A172 (cell line): ENCODE measurements around the gene UTP20. TPM values are rescaled to one million over a fixed set of nuclear protein-coding genes. Genes with fewer than 3 reads are reported as not detected.

Source experiments
- DNase-seq: peaks from one replicate; pipeline ENCODE4 v3.0.0-alpha.2; 2015; ENCODE audit warnings: low spot score
- total RNA-seq: library from RNA; depleted of rRNA; stranded (reverse); fragments of >200 nt; shearing (Covaris generic); gene quantifications from 2 replicates; pipeline ENCODE4 v1.2.3, GENCODE V29; 2014; rRNA removed

Gene UTP20
- 21.7 and 23.2 TPM in 2 replicates for total RNA-seq

DNA sequence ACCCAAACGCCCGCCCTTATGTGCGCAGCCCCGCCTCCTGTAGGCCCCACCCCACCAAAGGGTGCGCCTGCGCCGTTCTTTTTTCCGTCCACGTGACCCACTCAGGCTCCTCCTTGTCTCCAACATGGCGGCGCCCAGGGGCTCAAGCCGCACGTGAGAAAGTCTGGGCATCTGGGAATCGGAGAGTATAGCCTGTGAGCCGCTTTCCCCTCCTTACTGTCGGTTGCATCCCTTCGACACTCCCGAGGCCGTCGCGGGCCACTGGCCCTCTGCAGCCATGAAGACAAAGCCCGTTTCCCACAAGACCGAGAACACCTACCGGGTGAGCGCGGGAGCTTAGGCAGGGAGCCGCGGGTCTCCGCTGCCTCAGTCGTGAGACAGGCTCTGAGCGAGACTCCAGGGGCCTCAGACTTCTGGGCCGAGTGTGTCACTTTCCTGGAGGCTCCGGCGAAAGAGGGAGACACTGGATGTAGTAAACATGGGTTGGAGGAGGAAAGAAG lies at the start of gene UTP20:
TSS of gene UTP20 (plus strand) at position 100 of the 500 bp plus-strand sequence. CDS start at position 278, 178 bp downstream.
- DNase-seq, result peak; percentile 71

DNA sequence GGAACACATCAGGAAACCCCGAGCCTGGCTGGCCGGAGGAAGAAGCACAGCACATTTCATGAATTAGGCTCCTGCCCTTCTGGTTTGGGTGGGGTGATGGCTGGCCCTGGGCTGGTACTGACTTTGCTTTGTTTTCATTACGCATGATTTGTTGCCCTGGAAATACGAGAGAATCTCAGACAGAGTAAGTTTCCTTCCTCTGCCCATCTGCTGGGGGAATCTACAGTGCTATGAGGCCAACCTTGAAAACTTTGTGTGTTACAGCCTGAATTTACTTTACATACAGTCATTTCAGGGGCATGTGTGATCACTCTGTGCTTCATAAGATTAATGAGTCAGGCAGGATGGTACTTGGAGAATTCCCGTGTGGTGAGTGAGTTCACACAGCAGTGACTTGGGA lies 49.4 kb upstream of the UTP20 start:
- peak; percentile 37 for DNase-seq

DNA sequence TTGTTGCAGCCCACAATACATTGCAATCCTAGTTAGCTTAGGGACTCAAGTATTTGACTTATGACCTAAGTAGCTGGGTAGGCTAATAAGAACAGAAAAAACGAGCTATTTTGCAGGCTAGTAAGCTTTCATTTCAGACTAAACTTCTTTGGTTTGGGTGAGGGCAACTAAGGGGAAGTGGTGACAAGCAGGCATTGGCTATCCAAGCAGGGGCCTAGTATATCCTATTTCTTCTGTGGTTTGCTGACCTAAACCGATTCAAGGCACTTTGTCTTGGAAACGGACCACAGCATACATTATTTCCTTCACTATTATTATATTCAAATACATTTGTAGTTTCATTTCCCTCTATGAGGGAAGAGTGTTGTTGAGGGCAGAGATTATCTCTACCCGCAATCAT lies 48.3 kb upstream of the UTP20 start:
- no peak for DNase-seq

DNA sequence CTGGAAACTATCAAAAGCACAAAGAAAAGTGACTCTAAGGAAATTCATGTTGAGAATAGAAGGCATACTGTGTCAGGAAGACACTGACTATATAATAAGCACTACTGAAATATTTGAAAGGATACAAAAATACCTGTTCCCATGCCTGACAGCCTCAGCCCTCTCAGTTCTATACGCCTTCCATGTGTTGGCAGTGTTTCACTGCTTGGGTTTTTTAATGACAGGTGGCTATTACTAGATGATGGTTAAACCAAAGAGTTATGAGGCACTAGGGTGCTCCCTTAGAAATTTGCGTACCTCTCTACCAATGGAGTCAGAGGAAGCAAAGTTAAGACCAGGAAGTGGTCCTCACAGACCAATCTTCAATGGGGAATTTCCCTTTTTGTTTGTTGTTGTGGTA lies 44.2 kb upstream of the UTP20 start:
- DNase-seq, result no peak

DNA sequence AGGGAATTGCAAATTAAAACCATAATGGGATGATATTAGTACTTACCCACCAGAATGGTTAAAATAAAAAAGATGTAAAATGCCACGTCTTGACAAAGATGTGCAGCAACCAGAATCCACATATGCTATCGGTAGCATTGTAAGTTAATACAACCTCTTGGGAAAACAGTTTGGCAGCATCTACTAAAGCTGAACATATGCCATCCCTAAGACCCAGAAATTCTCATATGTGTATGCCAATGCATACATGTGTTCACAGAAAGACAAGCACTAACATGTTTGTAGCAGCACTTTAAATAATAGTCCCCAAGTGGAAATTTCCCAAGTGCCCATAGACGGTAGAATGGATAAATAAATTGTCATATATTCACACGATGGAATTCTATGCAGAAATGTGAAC lies 41.6 kb upstream of the UTP20 start:
- DNase-seq, result no peak

DNA sequence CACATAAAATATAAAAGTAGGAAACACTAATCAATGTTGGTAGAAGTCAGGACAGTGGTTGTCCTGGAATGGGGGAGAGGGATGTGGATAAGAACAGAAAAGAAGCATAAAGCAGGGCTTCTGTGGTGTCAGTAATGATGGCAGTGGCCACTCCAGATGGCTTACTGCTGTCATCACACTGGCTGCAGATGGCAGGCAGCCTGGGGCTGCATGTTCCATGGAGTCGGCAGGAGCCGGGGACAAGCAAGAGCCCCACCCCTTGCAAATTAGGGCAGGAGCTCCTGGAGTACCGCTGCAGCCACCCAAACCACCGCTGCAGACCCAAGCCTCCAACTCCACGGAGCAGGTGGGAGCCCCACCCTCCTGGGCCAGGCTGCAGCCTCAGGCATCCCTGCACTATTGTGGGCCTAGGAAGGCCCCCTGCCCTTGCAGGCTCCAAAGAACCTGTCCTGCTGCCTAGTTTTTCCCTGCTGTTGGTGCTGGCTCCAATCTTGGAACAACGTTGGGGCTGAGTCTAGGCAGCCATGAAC lies 41.0 kb upstream of the UTP20 start:
- no peak for DNase-seq

DNA sequence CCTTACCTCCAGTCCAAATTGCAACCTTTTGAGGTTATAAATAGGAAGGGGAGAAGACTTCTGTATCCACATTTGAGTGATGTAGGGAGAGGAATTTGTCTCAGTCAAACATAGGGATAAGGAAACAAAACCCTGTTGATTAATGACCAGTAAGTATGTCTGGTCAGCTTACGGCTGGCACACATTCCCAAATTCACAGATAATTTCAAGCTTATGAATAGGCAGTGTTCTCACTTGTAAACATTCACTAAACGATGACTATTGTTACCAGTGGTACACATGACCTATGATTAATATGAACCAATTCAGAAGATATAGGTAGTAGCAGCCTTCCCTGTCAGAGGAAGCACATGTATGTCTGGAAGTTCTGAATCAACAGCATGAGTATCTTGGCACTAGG lies 36.8 kb upstream of the UTP20 start:
- no peak for DNase-seq

DNA sequence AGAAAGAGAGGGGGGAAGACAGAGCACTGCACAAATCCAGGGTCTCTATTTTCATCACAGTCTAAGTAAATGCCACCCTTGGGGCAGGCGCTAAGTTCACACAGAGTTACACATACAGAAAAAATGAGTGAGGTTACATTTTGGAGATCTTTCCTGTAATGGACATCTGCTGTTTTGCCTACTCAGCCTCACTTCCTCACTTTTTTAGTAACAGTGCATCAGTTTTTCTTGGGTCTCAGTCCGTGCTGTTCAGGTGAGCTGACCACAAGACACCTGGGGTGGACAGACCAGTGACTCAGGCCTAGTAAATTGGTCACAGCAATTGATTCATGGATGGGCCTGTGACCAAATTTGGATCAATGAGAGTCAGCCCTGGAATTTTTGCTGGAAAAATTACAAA lies 36.3 kb upstream of the UTP20 start:
- no peak for DNase-seq

DNA sequence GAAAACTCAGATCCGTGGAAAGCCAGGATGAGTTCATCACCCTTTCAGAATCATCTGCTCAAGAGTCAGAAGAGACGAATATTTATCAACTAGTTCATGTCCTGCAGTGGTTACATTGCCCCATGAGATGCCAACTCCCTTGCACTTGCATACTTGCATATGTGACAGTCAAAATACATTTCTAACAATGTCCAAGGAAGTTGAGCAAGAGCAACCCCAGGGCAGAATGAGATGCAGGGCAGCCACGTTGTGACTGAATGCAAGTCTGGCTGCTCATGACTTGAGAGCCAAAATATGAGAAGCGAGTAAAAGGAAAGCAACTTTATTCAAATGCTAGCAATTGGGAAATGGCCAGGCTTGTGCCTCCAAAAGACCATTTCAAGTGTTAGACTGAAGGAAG lies 23.6 kb upstream of the UTP20 start:
- DNase-seq, result no peak

DNA sequence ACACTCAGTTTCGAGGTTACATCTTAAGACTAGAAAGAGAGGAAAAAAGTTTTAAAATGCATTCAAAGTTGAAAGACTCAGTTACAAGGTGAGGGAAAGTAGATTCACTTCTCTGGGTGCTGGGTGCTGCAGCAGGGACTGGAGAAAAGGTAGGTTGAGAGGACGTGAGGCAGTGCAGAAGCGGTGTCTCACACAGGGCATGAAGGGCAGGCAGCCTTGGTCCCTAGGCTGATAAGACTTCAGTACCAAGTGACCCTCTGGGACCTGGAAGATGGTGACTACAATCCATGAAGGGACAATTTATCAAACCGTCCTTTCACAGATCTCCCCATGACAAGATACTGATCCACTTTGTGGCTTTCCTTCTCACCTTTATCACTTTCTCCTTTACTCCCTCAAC lies 22.5 kb upstream of the UTP20 start:
- no peak for DNase-seq

DNA sequence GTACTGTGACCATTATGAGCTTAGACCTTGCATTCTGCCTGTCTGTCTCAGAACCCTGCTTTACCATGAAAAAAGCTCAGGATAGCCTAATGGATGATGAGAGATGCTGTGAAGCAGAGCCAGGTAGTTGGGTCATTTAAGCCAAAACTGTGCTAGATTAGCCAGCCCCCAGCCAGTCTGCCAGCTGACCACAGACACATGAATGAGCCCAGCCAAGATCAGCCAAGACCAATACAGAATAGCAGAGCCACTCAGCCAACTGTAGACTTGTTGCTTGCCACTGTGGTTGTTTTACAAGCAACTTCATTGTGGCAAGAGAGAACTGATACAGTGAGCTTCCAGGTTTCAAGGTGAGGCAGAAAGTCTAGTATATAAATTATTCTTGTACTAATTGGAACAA lies 12.8 kb upstream of the UTP20 start:
- DNase-seq, result no peak

DNA sequence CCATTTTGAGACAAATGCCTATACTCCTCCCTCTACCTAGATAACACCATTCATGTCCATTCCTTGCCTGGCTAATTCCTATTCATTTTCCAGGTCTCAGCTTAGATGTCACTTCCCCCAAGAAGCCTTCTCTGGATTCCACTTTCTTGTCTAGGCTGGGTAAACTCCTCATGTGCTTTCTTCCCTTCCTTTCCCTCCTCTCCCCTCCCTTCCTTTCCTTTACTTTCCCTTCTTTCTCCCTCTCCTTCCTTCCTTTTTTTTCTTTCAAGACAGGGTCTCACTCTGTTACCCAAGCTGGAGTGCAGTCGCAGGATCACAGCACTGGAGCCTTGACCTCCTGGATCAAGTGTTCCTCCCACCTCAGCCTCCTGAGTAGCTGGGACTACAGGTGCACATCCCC lies 3.5 kb upstream of the UTP20 start:
- DNase-seq, result no peak

DNA sequence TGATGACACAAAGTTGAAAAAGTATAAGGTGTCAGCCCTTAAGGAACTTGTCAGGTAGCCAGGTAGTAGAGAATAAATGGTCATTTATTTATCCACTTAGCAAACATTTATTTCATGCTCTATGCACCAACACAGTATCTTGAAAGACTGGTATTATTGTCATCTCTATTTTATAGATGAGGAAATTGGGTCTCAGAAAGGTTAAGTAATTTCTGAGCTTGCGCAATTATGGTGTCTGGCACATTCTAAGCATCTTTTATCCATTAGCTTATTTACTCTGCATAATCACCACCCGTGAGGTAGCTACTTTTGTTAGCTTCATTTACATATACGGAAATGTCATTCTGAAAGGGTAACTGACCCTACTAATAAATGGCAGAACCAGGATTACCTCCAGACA lies 2.5 kb upstream of the UTP20 start:
- DNase-seq, result no peak

DNA sequence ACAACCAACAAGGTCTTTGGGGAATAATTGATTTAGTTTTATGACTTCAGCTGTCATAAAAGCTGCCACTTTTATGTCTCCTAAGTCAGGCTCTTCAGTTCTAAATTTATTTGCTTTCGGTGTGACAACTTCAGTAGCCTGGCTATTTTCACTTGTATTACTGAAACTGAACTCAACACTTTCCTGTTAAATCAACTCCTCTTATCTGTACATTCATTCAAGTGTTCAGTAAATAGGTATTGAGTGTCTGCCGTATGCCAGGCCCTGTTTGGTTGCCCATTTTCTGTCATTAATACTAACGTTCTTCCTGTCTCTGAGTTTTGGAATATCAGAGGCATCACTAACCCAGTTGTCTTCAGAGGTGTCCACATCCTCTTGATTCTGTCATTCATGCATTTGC lies 7.5 kb downstream of the UTP20 start:
- no peak for DNase-seq

DNA sequence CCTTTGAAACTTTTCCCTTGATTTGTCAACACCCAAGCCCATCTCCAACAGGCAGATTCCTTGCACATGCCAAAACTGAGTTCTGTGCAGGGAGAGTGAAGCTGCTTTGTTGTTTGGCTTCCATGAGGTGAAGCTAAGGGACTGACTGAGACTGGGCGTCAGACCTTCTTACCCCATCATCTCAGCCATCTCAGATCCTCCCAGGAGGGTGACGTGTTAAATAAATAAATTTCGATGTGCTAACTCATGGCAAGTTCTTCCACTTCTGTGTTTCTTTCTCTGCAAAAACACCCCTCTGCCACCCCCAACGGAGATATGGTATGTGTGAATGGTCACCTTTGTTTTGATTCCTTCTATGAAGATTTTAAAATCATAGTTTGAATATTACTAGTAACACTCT lies 17.8 kb downstream of the UTP20 start:
- no peak for DNase-seq

DNA sequence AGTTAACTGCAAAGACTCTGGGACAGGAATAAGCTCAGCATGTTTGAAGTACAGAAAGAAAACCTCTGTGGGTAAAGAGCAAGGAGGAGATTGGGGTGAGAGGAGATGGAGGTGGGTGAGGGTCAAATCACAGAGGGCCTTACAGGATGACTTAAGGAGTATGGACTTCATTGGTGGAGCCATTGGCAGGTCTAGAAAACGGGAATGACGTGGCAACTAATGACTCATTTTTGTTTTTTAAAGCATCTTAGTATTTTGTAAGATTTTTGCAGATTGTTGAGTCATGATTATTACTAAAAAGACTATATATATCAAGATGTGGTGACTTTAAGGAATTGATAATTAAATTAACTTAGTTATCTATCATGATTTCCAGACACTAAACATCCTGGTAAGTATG lies 18.5 kb downstream of the UTP20 start:
- peak; percentile 65 for DNase-seq

DNA sequence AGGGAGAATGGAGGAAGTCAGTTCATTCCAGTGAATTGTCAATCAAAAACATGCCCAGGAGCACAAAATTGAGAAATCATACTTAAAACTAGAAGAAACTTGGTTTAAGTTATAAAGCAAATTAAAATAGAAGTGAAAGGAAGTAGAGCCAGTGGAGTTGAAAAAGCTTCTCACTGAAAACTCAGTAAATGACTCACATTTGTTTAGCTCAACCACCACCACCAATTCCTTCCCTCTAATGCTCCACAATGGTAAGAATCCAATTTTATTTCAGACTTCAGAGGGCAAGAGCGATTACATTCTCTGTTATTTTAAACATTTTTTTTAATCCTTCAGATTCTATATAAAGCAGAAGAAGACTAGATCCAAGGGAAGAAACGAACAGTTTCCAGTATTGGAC lies 19.4 kb downstream of the UTP20 start:
- no peak for DNase-seq

DNA sequence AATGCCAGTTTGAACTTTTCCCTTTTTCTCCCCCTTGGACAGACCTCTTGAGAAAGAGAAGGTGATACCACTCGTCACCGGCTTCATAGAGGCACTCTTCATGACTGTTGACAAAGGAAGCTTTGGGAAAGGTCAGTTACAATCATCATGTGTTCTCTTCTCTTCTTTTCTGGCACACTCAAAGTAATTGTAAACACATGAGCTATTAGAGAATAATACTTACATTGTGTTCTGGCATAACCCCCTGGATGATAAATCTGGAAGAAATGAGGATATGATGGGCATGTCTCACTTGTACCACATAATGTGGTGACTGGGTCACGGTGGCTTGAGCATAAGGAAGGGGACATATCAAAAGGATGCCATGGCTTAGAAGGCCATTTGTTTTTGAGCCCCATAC lies 20.0 kb downstream of the UTP20 start:
- no peak for DNase-seq

DNA sequence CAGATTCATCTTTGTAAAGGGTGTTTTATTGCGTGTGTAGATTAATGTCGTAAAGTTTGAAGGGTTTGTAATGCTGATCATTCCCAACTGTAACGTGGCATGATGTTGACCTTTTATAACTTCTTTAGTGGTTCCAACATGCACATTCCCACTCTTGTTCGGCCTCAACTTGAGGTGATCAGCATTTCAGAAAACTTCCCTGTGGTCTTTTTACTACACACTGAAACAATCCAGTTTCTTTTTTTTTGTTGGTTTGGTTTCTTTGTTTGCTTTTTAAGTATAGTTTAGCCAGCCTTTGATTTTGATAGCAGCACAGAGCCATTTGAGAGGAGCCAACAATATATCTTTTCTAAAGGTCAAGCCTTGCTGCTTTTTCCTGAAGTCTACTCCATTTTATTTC lies 22.8 kb downstream of the UTP20 start:
- no peak for DNase-seq

DNA sequence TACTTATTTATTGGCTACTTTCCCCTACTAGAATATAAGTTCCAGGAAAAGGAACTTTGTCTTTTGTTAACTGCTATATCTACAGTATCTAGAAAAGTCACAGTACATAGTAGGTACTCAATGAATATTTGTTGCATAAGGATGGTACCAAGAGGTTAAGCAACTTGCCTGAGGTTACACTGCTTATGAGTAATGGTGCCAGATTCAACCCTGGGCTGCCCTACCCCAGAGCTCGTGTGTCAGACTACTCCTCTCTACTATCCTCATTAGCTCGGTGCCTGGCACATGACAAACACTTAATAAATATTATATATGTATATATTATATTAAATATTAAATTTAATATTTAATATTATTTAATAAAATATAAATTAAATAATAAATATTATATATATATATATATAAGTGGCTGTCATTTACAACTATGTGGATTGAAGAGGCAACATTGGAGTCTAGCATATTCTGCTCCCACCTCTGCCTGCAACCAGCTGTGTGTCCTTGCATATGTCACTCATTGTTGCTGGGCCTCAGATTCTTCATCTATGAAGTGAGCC lies 25.4 kb downstream of the UTP20 start:
- no peak for DNase-seq

DNA sequence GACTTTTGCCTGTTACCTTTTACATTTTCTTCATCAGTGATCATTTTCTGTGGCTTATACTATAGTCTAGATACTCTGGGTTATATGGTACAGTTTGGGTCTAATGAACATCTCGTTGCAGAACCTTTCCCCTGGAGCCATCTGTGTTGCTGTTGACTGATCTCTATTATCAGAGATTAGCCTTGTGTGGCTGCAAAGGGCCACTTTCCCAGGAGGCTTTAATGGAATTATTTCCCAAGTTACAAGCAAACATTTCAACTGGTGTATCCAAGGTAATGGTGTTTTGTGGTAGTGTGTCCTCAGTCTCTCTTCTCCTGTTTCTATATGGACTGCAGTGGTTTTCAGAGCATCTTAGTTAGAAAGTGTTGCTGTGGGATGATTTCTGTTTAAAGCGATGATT lies 25.9 kb downstream of the UTP20 start:
- DNase-seq, result no peak

DNA sequence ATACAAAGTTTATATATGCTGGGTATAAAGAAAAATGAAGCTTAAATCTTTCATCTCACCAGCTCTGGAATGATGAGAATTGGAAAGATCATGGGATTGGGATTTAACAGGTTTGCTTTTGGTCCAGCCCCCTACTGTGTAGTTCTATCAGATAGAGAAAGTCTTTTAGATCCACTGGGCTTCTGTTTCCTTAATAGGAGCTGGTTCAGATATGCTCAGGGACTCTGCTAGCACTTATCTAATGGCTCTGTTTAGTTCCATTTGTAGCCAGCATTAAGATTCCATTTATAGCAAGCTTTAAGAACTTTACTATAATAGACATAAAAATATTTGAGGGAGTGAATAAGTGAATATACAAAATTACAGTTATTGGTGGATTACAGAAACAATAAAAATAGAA lies 42.6 kb downstream of the UTP20 start:
- DNase-seq, result no peak

DNA sequence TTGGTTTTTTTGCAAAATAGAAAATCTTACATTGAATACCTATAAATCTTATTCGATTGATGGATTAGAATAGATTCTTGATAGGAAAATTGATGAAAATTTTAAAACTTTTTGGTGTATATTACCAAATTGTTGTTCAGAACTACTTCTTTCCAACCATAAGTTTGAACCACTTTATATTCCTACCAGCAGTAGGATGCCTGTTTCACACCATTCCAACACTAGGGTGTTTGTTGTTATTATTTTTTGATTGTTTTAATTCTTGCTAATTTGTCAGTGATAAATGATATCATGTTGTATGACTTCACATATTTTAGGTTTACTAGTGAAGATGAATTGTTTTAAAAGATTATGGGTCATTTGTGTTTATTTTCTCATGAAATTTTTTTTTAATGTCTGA lies 43.4 kb downstream of the UTP20 start:
- no peak for DNase-seq

DNA sequence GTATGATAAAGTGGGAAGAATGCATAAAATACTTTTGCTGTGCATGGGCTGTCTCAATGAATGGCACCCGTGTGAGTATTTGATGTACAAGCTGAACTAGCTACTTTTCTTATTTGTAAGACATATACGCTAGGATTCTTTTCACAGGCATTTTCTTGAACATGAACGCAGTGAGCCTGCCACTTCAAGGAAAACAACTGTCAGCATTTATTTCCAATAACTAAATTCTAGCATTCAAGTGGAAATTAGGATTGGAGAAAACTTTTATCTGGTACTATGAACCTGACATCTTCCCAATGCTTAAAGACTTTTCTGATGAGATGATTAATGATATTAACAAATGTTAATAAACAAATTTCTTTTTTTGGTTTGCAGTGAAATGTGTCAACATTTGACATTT lies 45.7 kb downstream of the UTP20 start:
- no peak for DNase-seq
